AG09309 (cell line): Measurements from ENCODE around the gene PIGH.

ENCODE experiments used
- DNase-seq: peaks from one replicate; pipeline ENCODE4 v3.0.0-alpha.2; 2010; ENCODE audit warnings: low read depth
- H3K4me3 ChIP-seq: 2 replicates; pipeline ENCODE4 v1.5.1; 2011; ENCODE audit warnings: mild to moderate bottlenecking, low read depth, low read length, moderate library complexity; ENCODE audit not compliant: control insufficient read depth
- CTCF ChIP-seq: IDR thresholded peaks from 2 replicates; pipeline ENCODE4 v1.5.1; 2011; ENCODE audit warnings: mild to moderate bottlenecking, low read depth, low read length, inconsistent platforms; ENCODE audit not compliant: insufficient read depth, control insufficient read depth; ENCODE audit errors: missing control alignments

The PIGH gene

GRCh38 chr14:67575684-67576083, 24.4 kb downstream of the PIGH start:
- no peak for TF ChIP-seq CTCF
- no peak for DNase-seq
- no peak overlapping the region for H3K4me3 ChIP-seq

GRCh38 chr14:67574806-67575205, 25.3 kb downstream of the PIGH start:
- TF ChIP-seq CTCF: no peak
- no peak overlapping the region for H3K4me3 ChIP-seq
- no peak for DNase-seq

GRCh38 chr14:67574156-67574555, 25.9 kb downstream of the PIGH start:
- DNase-seq: no peak
- no peak overlapping the region for H3K4me3 ChIP-seq
- TF ChIP-seq CTCF: no peak

GRCh38 chr14:67573228-67574010, 26.6 kb downstream of the PIGH start:
- no peak for DNase-seq
- H3K4me3 ChIP-seq: no peak overlapping the region
- TF ChIP-seq CTCF: no peak

GRCh38 chr14:67572608-67573007, 27.5 kb downstream of the PIGH start:
- TF ChIP-seq CTCF: no peak
- no peak for DNase-seq
- H3K4me3 ChIP-seq: no peak overlapping the region

- H3K4me3 ChIP-seq: no peak overlapping the region
- no peak for DNase-seq
- no peak for TF ChIP-seq CTCF
Measured at GRCh38 chr14:67571991-67572323, 28.1 kb downstream of the PIGH start.

- DNase-seq: no peak
- TF ChIP-seq CTCF: peak; percentile 95
- H3K4me3 ChIP-seq: no peak overlapping the region
Measured at GRCh38 chr14:67571275-67571990, 28.6 kb downstream of the PIGH start.
